B cell (primary cell): ENCODE measurements around the gene PKIB. TPM values are rescaled to one million over a fixed set of nuclear protein-coding genes. Genes with fewer than 3 reads are reported as not detected.

Experiments
- ATAC-seq: fragments of 200-7000 bp; cut with Tn5 transposase; one replicate; pipeline ENCODE4 v1.10.0; 2021; ENCODE audit warnings: low read depth, mild to moderate bottlenecking, moderate number of reproducible peaks, moderate library complexity
- CTCF ChIA-PET: fragments of 350-600 bp; sonication (Branson Sonifier 250); formaldehyde crosslinking; loops from one replicate; lab custom pipeline; 2021; ENCODE audit warnings: antibody characterized with exemption, inconsistent platforms; lab: Charles Lee
- POLR2A ChIA-PET: fragments of 350-600 bp; sonication (Branson Sonifier 250); formaldehyde crosslinking; loops from one replicate; lab custom pipeline; 2021; ENCODE audit warnings: antibody characterized with exemption; lab: Charles Lee
- DNase-seq: peaks from one replicate; pipeline ENCODE4 v3.0.0; 2013
- H2AFZ ChIP-seq: 2 replicates; pipeline ENCODE4 v1.6.1; 2012; ENCODE audit warnings: mild to moderate bottlenecking, low read depth, low read length; ENCODE audit not compliant: insufficient read depth, poor library complexity, severe bottlenecking
- H3K27ac ChIP-seq, 2 donors: 1 replicate in 1 of 2; 2 replicates in 1 of 2; pipeline ENCODE4 v1.5.1; 2012 to 2013; ENCODE audit warnings: low read length in 2 of 2, mild to moderate bottlenecking in 2 of 2, moderate library complexity in 1 of 2
- H3K27me3 ChIP-seq, 4 experiments: fragments of 200-600 bp in 1 of 4; sonication (generic) in 1 of 4; replicated peaks in 1 of 4; 1 replicate in 2 of 4; 2 replicates in 2 of 4; pipeline versions ENCODE4 v1.6.1 to v1.7.0; 2013 to 2016; ENCODE audit warnings: low read length in 3 of 4, mild to moderate bottlenecking in 2 of 4, mixed read lengths in 1 of 4, moderate library complexity in 1 of 4; ENCODE audit not compliant: insufficient read depth in 4 of 4, control insufficient read depth in 3 of 4; ENCODE audit errors: control extremely low read depth in 1 of 4
- H3K36me3 ChIP-seq, 2 experiments: replicated peaks in 1 of 2; 1 replicate in 1 of 2; 2 replicates in 1 of 2; pipeline versions ENCODE4 v1.6.1 to v1.7.1; 2013; ENCODE audit warnings: low read length in 1 of 2; ENCODE audit not compliant: insufficient read depth in 2 of 2, control insufficient read depth in 1 of 2; ENCODE audit errors: control extremely low read depth in 1 of 2, extremely low read depth in 1 of 2
- H3K4me1 ChIP-seq, 2 donors: fragments of 200-600 bp in 1 of 2; sonication (generic) in 1 of 2; 1 replicate in 1 of 2; 2 replicates in 1 of 2; pipeline versions ENCODE4 v1.5.1 to v1.6.1; 2013 to 2017; ENCODE audit warnings: low read length in 2 of 2; ENCODE audit not compliant: control insufficient read depth in 2 of 2, insufficient read depth in 2 of 2
- H3K4me2 ChIP-seq: replicated peaks from 2 replicates; pipeline ENCODE3; 2012; ENCODE audit warnings: mild to moderate bottlenecking, low read depth, low read length; ENCODE audit not compliant: poor library complexity, severe bottlenecking
- H3K4me3 ChIP-seq, 5 experiments: fragments of 200-600 bp in 1 of 5; sonication (generic) in 1 of 5; 1 replicate in 3 of 5; 2 replicates in 2 of 5; pipeline versions ENCODE4 v1.5.1 to v1.7.0; 2011 to 2016; ENCODE audit warnings: low read length in 4 of 5, mild to moderate bottlenecking in 4 of 5, low read depth in 2 of 5, control low read depth in 1 of 5, moderate library complexity in 1 of 5; ENCODE audit not compliant: insufficient read depth in 1 of 5; ENCODE audit errors: control extremely low read depth in 1 of 5, extremely low read depth in 1 of 5
- H3K79me2 ChIP-seq: fragments of 200-600 bp; sonication (generic); one replicate; pipeline ENCODE4 v1.6.0; 2016; ENCODE audit warnings: low read length; ENCODE audit not compliant: control insufficient read depth, insufficient read depth
- H3K9ac ChIP-seq: fragments of 200-600 bp; sonication (generic); 2 replicates; pipeline ENCODE4 v1.6.1; 2017; ENCODE audit warnings: mild to moderate bottlenecking, low read length, moderate library complexity
- H3K9me3 ChIP-seq, 3 donors: one replicate each; pipeline versions ENCODE4 v1.6.1 to v1.7.1; 2013; ENCODE audit warnings: low read length in 2 of 3; ENCODE audit not compliant: control insufficient read depth in 2 of 3, insufficient read depth in 1 of 3; ENCODE audit errors: control extremely low read depth in 1 of 3
- H4K20me1 ChIP-seq: 2 replicates; pipeline ENCODE4 v1.6.0; 2012; ENCODE audit warnings: mild to moderate bottlenecking, low read length; ENCODE audit not compliant: insufficient read depth, control insufficient read depth, poor library complexity, severe bottlenecking
- H3K27ac Mint-ChIP-seq: one replicate; pipeline ENCODE4 v1.8.0; 2021; ENCODE audit warnings: mixed read lengths
- H3K27me3 Mint-ChIP-seq: one replicate; pipeline ENCODE4 v1.8.0; 2021; ENCODE audit warnings: mixed read lengths
- H3K4me1 Mint-ChIP-seq: one replicate; pipeline ENCODE4 v1.8.0; 2021; ENCODE audit warnings: mixed read lengths
- H3K4me3 Mint-ChIP-seq: one replicate; pipeline ENCODE4 v1.8.0; 2021; ENCODE audit warnings: mixed read lengths
- H3K9me3 Mint-ChIP-seq: one replicate; pipeline ENCODE4 v1.8.0; 2022; ENCODE audit warnings: mixed read lengths; ENCODE audit not compliant: insufficient read depth
- CTCF ChIP-seq: fragments of 200-600 bp; IDR thresholded peaks from one replicate; pipeline ENCODE4 v1.8.0; 2022; ENCODE audit warnings: antibody characterized with exemption, mild to moderate bottlenecking
- EZH2 ChIP-seq: IDR thresholded peaks from 2 replicates; pipeline ENCODE4 v1.6.1; 2012; ENCODE audit warnings: borderline replicate concordance, low read depth, mild to moderate bottlenecking, moderate library complexity, low read length; ENCODE audit not compliant: insufficient read depth, poor library complexity, severe bottlenecking
- WGBS: methylation state at CpG from one replicate; pipeline ENCODE4 v1.1.5; 2013; ENCODE audit warnings: missing lambda C conversion rate; ENCODE audit not compliant: insufficient coverage; 5-methylcytosine and 5-hydroxymethylcytosine counted together
- intact Hi-C: fragments of 100-400 bp; cut with micrococcal nuclease; formaldehyde crosslinking; loops from one replicate; pipeline ENCODE4 v1.10.0; 2022
- polyA plus RNA-seq: library from polyadenylated mRNA; depleted of rRNA; stranded (reverse); fragments of >200 nt; gene quantifications from 2 replicates; pipeline ENCODE4 v1.2.3, GENCODE V29; 2012
- total RNA-seq, 2 donors: library from RNA; stranded (reverse); fragments of 120-200 nt in 1 of 2; gene quantifications; 1 replicate in 1 of 2; 2 replicates in 1 of 2; pipeline versions ENCODE4 v1.2.3 to v1.2.4, GENCODE V29; 2013 to 2022

The PKIB gene
- total and polyA plus RNA-seq, 2 donors (not counting 1 experiment from before 2014, with no cell fraction given): 0.27 to 1.2 TPM

GRCh38 chr6:122734529-122735395 is 124.6 kb downstream of the PKIB start:
- no peak overlapping the region for H2AFZ ChIP-seq
- intact Hi-C loops: no loop called here
- DNase-seq (no peak), ATAC-seq (no peak)
- Mint-ChIP-seq H3K27me3 (no peaks in the 10 kb centered on the region), H3K4me3 (no peak overlapping the region), H3K4me1 (no peaks in the 10 kb centered on the region), H3K27ac (no peak overlapping the region), H3K9me3 (no peaks in the 10 kb centered on the region)
- POLR2A ChIA-PET: no interaction called here
- H3K79me2 ChIP-seq: no peaks in the 10 kb centered on the region
- no peak for TF ChIP-seq EZH2
- no peak for TF ChIP-seq CTCF
- peaks cover 0 to 4% (median 0%) of the 10 kb centered on the region in 4 experiments for H3K27me3 ChIP-seq
- H3K4me1 ChIP-seq: no peaks in the 10 kb centered on the region
- H3K4me3 ChIP-seq: no peak overlapping the region
- no peak overlapping the region for H3K27ac ChIP-seq
- H3K36me3 ChIP-seq: no peaks in the 10 kb centered on the region
- H3K4me2 ChIP-seq: no peak overlapping the region
- H4K20me1 ChIP-seq: no peaks in the 10 kb centered on the region
- no peak overlapping the region for H3K9ac ChIP-seq
- CTCF ChIA-PET: interaction anchor here (8.8 kb wide), 1 partner anchor 104 kb away, joined by 104 read pairs; no protein-coding TSS in a partner anchor
- no peaks in the 10 kb centered on the region for H3K9me3 ChIP-seq
- 82% methylated on average over 6 of the region's 10 CpGs for WGBS

- 100% methylated on average over 1 of the region's 4 CpGs for WGBS
- no peaks in the 10 kb centered on the region for H3K36me3 ChIP-seq
- no peaks in the 10 kb centered on the region for H4K20me1 ChIP-seq
- DNase-seq: no peak
- POLR2A ChIA-PET: no interaction called here
- no peaks in the 10 kb centered on the region for H3K4me1 ChIP-seq
- Mint-ChIP-seq H3K27me3 (no peaks in the 10 kb centered on the region), H3K4me1 (no peaks in the 10 kb centered on the region), H3K27ac (no peak overlapping the region), H3K4me3 (no peak overlapping the region), H3K9me3 (no peaks in the 10 kb centered on the region)
- H3K4me3 ChIP-seq: no peak overlapping the region
- no peak overlapping the region for H3K9ac ChIP-seq
- H2AFZ ChIP-seq: no peak overlapping the region
- H3K27me3 ChIP-seq: peaks cover 0 to 4% (median 0%) of the 10 kb centered on the region in 4 experiments
- H3K79me2 ChIP-seq: no peaks in the 10 kb centered on the region
- CTCF ChIA-PET: no interaction called here
- no peak for ATAC-seq
- intact Hi-C loops: no loop called here
- no peak overlapping the region for H3K27ac ChIP-seq
- TF ChIP-seq EZH2: no peak
- no peak for TF ChIP-seq CTCF
- H3K4me2 ChIP-seq: no peak overlapping the region
- no peaks in the 10 kb centered on the region for H3K9me3 ChIP-seq
These were observed 125.4 kb downstream of the PKIB start for GRCh38 chr6:122735582-122735981.
